GM10266 (cell line): ENCODE results near the gene EMSY.
A peak's percentile ranks its signal among the peaks of the same experiment; 100 is the strongest.

ENCODE experiments used
- DNase-seq: peaks from one replicate; pipeline ENCODE4 v3.0.0; 2012; ENCODE audit errors: extremely low spot score
- TF ChIP-seq, protein P1 (sequence below): IDR thresholded peaks from 2 replicates; pipeline ENCODE4 v1.5.1; 2012; ENCODE audit warnings: mild to moderate bottlenecking, low read depth; ENCODE audit not compliant: control insufficient read depth, insufficient read depth; ENCODE audit errors: missing control alignments

The EMSY gene

DNA sequence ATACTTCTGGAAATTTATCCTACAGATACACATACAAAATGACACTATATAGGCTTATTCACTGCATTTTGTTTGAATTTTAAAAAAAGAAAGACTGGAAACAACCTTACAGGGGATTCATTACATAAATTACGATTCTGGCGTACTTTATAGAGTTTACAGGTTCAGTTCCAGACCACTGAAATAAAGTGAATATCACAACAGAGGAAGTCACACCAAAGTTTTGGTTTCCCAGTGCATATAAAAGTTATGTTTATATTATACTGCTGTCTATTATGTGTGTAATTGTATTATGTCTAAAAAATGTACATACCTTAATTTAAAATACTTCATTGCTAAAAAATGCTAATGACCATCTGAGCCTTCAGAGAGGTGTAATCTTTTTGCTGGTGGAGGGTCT, 62.0 kb downstream of the EMSY start:
- DNase-seq: no peak
- TF ChIP-seq, protein P1, sequence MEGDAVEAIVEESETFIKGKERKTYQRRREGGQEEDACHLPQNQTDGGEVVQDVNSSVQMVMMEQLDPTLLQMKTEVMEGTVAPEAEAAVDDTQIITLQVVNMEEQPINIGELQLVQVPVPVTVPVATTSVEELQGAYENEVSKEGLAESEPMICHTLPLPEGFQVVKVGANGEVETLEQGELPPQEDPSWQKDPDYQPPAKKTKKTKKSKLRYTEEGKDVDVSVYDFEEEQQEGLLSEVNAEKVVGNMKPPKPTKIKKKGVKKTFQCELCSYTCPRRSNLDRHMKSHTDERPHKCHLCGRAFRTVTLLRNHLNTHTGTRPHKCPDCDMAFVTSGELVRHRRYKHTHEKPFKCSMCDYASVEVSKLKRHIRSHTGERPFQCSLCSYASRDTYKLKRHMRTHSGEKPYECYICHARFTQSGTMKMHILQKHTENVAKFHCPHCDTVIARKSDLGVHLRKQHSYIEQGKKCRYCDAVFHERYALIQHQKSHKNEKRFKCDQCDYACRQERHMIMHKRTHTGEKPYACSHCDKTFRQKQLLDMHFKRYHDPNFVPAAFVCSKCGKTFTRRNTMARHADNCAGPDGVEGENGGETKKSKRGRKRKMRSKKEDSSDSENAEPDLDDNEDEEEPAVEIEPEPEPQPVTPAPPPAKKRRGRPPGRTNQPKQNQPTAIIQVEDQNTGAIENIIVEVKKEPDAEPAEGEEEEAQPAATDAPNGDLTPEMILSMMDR: no peak

DNA sequence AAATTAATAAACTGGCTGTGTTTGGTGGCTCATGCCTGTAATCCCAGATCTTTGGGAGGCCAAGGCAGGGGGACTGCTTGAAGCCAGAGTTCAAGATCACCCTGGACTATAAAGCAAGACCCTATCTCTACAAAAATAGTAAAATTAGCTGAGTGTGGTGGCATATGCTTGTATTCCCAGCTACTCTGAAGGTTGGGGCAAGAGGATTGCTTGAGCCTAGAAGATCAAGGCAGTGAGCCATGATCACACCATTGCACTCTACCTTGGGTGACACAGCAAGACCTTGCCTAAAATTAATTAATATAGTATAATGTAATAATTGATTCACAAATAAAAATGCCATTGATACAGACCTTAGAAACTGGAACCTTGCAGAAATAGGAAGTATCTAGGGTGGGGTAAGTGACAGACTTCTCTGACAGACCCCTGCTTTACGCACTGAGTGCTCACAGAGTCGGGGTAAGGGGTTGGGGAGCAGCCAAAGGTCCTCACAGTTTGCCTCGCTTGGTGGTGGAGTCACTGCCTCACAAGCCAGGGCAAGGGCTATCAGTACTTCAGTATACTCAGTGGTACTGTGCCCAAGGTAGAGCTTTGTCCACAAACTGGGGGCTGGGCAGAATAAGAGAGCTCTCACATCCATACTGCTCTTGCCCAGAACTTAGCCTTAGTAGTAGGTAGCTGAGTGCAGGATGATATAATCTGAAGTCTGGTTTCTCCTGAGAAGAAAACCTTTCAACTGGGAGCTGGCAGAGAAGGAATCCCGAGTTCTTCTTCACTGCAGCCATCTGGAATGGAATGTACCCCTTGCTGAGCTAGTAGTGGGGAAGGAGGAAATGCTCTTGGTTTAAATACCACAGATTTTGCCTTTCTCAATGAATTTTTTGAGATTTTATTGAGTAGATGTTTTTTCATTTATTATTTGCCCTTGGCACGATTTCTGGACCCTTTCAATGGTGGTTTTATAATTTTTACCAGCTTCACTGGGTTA, 65.5 kb downstream of the EMSY start:
- no peak for DNase-seq

DNA sequence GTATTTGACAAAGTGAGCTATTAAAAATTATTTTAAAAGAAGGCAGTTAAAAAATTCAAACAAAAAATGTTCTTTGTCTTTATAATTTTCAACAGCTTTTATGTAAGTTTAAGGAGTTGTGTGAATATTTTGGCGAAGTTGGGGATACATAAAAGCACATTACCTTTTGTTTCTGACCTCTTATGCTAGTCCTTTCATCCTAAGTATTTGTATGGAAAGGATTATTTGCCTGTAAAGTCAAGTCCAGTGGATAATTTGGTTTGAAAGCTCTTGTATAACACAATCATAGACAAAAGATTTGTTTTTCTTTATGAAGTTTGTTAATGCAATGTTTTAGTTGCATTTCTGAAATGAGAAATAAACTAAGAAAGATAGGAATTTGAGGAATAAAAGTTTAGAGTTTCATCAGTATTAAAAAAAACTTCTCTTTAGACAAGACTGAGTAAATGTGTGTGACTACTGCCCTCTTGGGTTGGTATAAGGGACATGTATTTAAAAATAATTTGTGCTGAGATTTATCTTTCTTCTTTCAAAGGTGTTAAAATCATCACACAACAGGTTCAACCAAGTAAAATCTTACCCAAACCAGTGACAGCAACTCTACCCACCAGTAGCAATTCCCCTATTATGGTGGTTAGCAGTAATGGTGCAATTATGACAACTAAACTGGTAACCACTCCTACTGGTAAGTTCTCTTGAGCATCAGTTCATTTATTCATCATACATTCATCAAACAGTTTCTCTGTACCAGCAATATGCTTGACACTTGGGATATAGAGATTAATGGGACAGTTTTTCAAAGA, 68.2 kb downstream of the EMSY start:
- TF ChIP-seq, protein P1: peak; percentile 16
- no peak for DNase-seq

More for the DNA sequence above, 65.5 kb downstream of the EMSY start:
- TF ChIP-seq, protein P1: no peak

DNA sequence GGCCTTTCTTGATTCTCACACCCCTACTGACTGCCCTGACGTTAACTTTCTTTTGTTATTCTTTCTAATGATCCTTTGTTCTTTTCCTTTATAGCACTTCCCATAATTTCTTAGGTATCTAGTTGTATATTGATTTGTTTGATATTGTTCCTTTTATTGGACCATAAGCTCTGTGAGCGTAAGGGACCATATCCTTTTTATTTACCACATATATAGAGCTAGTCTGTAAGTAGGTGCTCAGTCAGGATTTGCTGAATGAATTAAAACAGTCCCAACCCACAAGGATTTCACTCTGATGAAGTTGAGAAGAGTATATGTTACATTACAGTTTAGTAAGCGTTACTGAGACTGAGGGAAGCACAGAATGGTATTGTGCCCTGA, 68.8 kb downstream of the EMSY start:
- TF ChIP-seq, protein P1: no peak
- no peak for DNase-seq

DNA sequence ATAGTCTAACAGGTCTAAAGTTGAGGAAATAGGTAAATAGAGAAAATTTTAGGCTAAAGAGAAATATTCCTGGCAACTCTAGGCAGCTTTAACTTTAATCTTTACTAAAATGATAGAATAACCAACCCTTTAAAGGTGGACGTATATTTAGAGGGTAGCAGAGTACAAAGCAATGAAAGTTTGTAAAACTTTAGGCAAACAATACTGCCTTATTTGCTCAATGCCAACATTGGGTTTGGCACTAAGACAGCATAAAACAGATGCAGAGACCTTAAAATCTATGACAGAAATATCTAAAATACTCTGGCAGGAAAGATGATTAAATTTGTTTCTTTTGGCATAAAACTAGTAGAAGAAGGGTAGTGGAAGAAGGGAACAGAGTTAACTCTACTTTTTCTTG, 70.7 kb downstream of the EMSY start:
- TF ChIP-seq, protein P1: no peak
- no peak for DNase-seq

DNA sequence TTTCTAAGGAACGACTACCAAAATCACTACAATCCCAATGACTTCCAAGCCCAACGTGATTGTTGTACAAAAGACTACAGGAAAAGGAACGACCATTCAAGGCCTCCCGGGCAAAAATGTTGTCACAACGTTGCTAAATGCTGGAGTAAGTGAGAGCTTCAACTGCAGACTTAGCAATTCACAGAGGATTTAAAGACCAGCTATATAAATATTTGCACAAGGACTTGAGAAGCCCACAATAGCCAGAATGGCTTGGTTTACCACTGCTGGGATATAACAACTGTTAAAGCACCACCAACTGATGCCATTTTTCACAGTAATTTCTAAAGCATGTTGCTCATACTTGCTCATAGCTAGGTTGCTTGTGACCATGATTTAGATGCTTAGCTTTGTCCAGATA, 78.3 kb downstream of the EMSY start:
- TF ChIP-seq, protein P1: no peak
- DNase-seq: no peak
